Measurements from ENCODE around the gene METTL24. TPM values are rescaled to one million over a fixed set of nuclear protein-coding genes. Genes with fewer than 3 reads are reported as not detected.
"Not testable (repeated sequence)": the region's sequence is repeated elsewhere in the genome, so short reads cannot be mapped to it uniquely, and the experiment has no call there.

The METTL24 gene
- total RNA-seq, 6 experiments from 2014 or later = not detected

DNA sequence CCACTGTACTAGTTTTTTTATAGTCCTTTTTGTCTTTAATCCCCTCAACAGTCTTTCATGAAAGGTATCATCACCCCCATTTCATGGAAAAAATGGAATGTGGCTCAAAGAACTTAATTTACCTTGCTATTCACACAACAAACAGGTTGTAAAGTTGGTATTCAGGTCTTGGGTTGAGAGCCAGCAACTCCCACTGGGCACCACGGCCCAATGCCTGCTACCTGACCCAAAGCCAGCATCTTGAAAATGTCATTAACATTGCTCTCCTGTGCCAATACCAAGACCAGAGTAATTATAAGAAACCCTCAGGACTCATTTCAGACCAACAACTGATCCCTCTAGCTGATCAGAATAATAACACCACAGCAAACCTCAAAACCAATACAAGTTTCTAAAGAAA lies 75.7 kb downstream of the METTL24 start:
- Mint-ChIP-seq H3K36me3 (ENCODE audit: low read depth) (no peaks in the 10 kb centered on the region), H3K4me1 (ENCODE audit: low read depth) (no peaks in the 10 kb centered on the region), H3K9me3 (no peaks in the 10 kb centered on the region), H3K27me3 (ENCODE audit: insufficient read depth) (peaks cover 25% of the 10 kb centered on the region), H3K27ac (no peak overlapping the region), H3K4me3 (no peak overlapping the region)
- no peak for DNase-seq
- TF ChIP-seq, protein P1, sequence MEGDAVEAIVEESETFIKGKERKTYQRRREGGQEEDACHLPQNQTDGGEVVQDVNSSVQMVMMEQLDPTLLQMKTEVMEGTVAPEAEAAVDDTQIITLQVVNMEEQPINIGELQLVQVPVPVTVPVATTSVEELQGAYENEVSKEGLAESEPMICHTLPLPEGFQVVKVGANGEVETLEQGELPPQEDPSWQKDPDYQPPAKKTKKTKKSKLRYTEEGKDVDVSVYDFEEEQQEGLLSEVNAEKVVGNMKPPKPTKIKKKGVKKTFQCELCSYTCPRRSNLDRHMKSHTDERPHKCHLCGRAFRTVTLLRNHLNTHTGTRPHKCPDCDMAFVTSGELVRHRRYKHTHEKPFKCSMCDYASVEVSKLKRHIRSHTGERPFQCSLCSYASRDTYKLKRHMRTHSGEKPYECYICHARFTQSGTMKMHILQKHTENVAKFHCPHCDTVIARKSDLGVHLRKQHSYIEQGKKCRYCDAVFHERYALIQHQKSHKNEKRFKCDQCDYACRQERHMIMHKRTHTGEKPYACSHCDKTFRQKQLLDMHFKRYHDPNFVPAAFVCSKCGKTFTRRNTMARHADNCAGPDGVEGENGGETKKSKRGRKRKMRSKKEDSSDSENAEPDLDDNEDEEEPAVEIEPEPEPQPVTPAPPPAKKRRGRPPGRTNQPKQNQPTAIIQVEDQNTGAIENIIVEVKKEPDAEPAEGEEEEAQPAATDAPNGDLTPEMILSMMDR (IDR thresholded peaks at IDR 0.05) = no peak

DNA sequence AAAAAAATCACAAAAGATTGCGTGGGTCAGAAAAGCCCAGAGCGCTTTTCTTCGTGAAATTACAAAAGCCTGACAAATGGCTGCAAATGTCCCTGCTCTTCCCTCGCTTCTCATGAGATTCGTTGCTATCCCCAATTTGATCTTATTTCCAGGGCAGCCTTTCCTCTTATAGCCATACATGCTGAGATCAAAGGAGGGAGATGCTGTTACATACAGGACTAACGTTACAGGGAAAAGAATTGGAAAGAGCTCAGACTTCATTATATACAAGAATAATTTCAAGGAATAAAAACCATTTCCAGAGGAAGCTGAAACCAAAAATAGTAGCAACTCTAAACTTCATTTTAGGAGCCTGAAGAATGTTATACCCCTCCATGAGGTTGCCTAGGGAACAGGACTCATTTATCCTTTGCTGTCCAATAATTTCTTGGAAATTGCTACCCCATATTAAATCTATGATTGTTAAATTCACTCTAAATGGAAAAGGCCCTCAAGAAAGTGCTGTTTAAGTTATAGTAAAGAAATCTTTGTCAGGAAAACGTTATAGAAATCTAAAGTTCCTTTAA lies 81.0 kb downstream of the METTL24 start:
- TF ChIP-seq, protein P1 (IDR thresholded peaks at IDR 0.05) = no peak
- no peak overlapping the region for H3K27ac Mint-ChIP-seq
- no peaks in the 10 kb centered on the region for H3K36me3 Mint-ChIP-seq (ENCODE audit: low read depth)
- H3K27me3 Mint-ChIP-seq (ENCODE audit: insufficient read depth) = peaks cover 12% of the 10 kb centered on the region
- H3K4me3 Mint-ChIP-seq = no peak overlapping the region
- H3K9me3 Mint-ChIP-seq = no peaks in the 10 kb centered on the region
- no peak for DNase-seq
- no peaks in the 10 kb centered on the region for H3K4me1 Mint-ChIP-seq (ENCODE audit: low read depth)

DNA sequence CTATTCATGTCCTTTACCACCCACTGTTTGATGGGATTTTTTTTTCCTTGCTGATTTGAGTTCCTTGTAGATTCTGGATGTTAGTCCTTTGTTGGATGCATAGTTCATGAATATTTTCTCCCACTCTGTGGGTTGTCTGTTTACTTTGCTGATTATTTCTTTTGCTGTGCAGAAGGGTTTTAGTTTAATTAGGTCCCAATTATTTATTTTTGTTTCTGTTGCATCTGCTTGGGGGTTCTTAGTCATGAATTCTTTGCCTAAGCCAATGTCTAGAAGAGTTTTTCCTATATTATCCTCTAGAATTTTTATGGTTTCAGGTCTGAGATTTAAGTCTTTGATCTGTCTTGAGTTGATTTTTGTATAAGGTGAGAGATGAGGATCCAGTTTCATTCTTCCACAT lies 85.4 kb downstream of the METTL24 start:
- H3K27me3 Mint-ChIP-seq (ENCODE audit: insufficient read depth); H3K4me3 Mint-ChIP-seq; H3K27ac Mint-ChIP-seq; H3K4me1 Mint-ChIP-seq (ENCODE audit: low read depth); DNase-seq; H3K9me3 Mint-ChIP-seq; H3K36me3 Mint-ChIP-seq (ENCODE audit: low read depth): not testable (repeated sequence)

DNA sequence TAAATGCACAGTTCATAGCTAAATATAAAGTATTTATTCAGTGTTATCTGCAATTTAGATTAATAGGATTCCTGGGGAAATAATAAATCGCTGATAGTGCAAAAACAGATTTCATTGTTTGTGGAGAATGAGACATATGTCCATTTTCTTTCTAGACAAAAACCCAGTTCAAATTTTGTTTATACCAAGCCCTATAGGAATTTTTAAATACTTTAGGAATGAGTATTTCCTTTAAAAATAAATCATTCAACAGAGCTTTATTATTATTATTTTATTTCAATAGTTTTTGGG lies 86.5 kb downstream of the METTL24 start:
- Mint-ChIP-seq H3K27ac (no peak overlapping the region), H3K4me3 (no peak overlapping the region), H3K36me3 (ENCODE audit: low read depth) (no peaks in the 10 kb centered on the region), H3K27me3 (ENCODE audit: insufficient read depth) (peaks cover 6% of the 10 kb centered on the region), H3K4me1 (ENCODE audit: low read depth) (peaks cover 8% of the 10 kb centered on the region; the same call in 1 of the 2 replicates), H3K9me3 (no peaks in the 10 kb centered on the region)
- no peak for DNase-seq
- TF ChIP-seq, protein P1 (IDR thresholded peaks at IDR 0.05) = no peak

DNA sequence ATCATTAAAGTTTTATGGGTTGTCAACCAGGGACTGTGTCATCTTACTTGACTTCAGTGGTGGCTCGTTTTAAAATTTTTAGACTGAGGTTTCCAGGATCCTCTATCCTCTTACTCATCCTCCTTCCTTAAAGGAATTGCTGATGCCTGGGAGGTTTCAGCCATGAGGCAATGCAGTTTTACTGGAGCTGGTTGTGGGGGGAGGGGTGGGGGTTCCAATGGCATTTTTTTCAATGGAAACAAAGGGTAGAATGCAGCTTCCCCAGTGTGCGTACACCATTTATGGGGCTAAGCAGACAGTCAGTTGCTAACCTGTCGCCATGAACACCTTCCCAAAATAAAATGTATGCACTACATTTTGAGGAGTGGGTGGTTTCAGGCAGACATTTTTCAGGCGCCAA lies 88.0 kb downstream of the METTL24 start:
- no peaks in the 10 kb centered on the region for H3K36me3 Mint-ChIP-seq (ENCODE audit: low read depth)
- H3K9me3 Mint-ChIP-seq = no peaks in the 10 kb centered on the region
- H3K27me3 Mint-ChIP-seq (ENCODE audit: insufficient read depth) = peaks cover 6% of the 10 kb centered on the region
- peaks cover 8% of the 10 kb centered on the region; the same call in 1 of the 2 replicates for H3K4me1 Mint-ChIP-seq (ENCODE audit: low read depth)
- H3K4me3 Mint-ChIP-seq = no peak overlapping the region
- no peak overlapping the region for H3K27ac Mint-ChIP-seq
- TF ChIP-seq, protein P1 (IDR thresholded peaks at IDR 0.05) = no peak
- no peak for DNase-seq

DNA sequence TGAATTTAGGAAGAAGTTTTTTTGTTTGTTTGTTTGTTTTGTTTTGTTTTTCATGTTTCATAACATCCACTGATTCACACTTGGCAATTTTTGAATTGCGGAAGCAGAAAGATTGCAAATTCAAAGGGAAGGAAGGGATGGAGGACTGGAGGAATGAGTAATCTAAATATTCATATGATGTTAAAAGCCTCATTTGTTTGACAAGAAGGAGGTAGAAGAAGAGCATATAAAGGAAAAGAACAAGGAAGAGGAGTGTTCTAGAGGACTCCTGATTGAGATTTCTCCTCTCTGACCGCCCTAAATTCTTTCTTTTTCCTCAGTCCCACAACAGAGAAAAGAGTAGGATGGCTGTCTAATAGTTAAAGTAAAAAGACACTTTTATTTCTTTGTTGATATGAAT lies 88.5 kb downstream of the METTL24 start:
- Mint-ChIP-seq H3K27me3 (ENCODE audit: insufficient read depth) (peaks cover 6% of the 10 kb centered on the region), H3K4me1 (ENCODE audit: low read depth) (peaks cover 8% of the 10 kb centered on the region; the same call in 1 of the 2 replicates), H3K4me3 (no peak overlapping the region), H3K27ac (no peak overlapping the region), H3K36me3 (ENCODE audit: low read depth) (no peaks in the 10 kb centered on the region), H3K9me3 (no peaks in the 10 kb centered on the region)
- no peak for DNase-seq
- TF ChIP-seq, protein P1 (IDR thresholded peaks at IDR 0.05) = no peak

All from HFFc6 (cell line).